HG02759 (cell line): Measurements from ENCODE around the gene CDY2B.
"Not testable (repeated sequence)": the region's sequence is repeated elsewhere in the genome, so short reads cannot be mapped to it uniquely, and the experiment has no call there.

Experiments
- ATAC-seq: cut with Tn5 transposase; IDR thresholded peaks from one replicate; pipeline ENCODE4 v1.9.1; 2021; ENCODE audit warnings: mild to moderate bottlenecking, moderate library complexity; ENCODE audit not compliant: unreplicated experiment

The CDY2B gene

GRCh38 chrY:17880120-17880519, at the start of gene CDY2B:
Gene CDY2B (minus strand): TSS chrY:17880220. CDS start chrY:17879892, 328 bp downstream.
- not testable (repeated sequence) for ATAC-seq

GRCh38 chrY:17908009-17908408, 28.0 kb upstream of the CDY2B start:
- not testable (repeated sequence) for ATAC-seq

GRCh38 chrY:17907351-17907750, 27.3 kb upstream of the CDY2B start:
- ATAC-seq: not testable (repeated sequence)

- not testable (repeated sequence) for ATAC-seq
Observed at GRCh38 chrY:17881697-17882096, 1.7 kb upstream of the CDY2B start.

GRCh38 chrY:17876767-17877166, 3.3 kb downstream of the CDY2B start:
- not testable (repeated sequence) for ATAC-seq

- ATAC-seq: not testable (repeated sequence)
Observed at GRCh38 chrY:17875401-17875800, 4.6 kb downstream of the CDY2B start.

- ATAC-seq: not testable (repeated sequence)
Observed at GRCh38 chrY:17871194-17871903, 8.7 kb downstream of the CDY2B start.

- ATAC-seq: not testable (repeated sequence)
Observed at GRCh38 chrY:17870737-17871136, 9.3 kb downstream of the CDY2B start.

GRCh38 chrY:17867850-17868249, 12.2 kb downstream of the CDY2B start:
- ATAC-seq: not testable (repeated sequence)

- not testable (repeated sequence) for ATAC-seq
Observed at GRCh38 chrY:17860634-17861033, 19.4 kb downstream of the CDY2B start.

GRCh38 chrY:17856963-17857848, 22.8 kb downstream of the CDY2B start:
- ATAC-seq: not testable (repeated sequence)

GRCh38 chrY:17856508-17856907, 23.5 kb downstream of the CDY2B start:
- not testable (repeated sequence) for ATAC-seq

GRCh38 chrY:17849131-17849530, 30.9 kb downstream of the CDY2B start:
- ATAC-seq: not testable (repeated sequence)

GRCh38 chrY:17832149-17832548, 47.9 kb downstream of the CDY2B start:
- not testable (repeated sequence) for ATAC-seq
